ENCODE data around the gene GRAMD1A.

DNA sequence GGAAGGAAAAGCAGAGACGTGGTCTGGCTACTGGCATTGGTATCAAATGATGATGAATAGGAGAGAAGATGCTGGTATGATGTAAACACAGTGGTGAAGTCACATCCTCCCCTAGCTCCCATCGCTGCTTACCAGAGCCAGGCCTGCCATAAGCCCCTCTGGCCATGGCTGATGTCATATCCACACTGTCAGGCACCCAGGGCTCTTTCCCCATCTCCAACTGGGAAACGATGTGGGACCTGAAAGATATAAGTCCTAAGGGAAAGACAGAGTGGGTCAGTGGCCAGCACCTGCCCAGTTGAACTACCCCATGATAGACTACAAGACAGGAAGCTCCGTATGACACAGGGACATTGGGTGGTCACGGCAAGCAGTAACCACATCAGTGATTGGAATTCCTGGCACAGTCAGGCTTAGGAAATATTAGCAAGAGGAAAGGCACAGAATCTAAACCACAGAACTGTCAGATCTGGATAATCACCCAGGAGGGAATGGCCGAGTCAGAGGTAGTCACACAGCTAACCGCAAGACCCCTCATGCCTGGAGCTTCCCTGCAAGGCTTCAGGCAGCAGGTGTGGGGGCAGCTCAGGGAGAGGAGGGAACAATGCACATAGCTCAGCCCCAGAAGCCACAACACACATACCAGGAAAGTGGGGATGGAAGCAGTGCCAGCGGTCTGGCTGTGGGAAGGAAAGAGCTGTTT lies 39.9 kb upstream of the GRAMD1A start:
- TF ChIP-seq CTCF (conservative IDR thresholded peaks at IDR 0.05; ENCODE audit: low read length) (no peak), EZH2phosphoT487 (IDR thresholded peaks at IDR 0.05; ENCODE audit: borderline replicate concordance, low read depth, low read length) (no peak)
